Measurements from ENCODE around the gene ZNF75A.

GRCh38 chr16:3285131-3285530, 20.2 kb upstream of the ZNF75A start:
- TF ChIP-seq ESRRG (CRISPR knock-in tag; IDR thresholded peaks at IDR 0.05) (no peak), GLIS3 (CRISPR knock-in tag; IDR thresholded peaks at IDR 0.05) (no peak), ARNTL (CRISPR knock-in tag; IDR thresholded peaks at IDR 0.05; ENCODE audit: borderline replicate concordance, low read depth) (no peak), CSDC2 (CRISPR knock-in tag; IDR thresholded peaks at IDR 0.05) (no peak), RARB (CRISPR knock-in tag; IDR thresholded peaks at IDR 0.05) (no peak), PPARA (CRISPR knock-in tag; IDR thresholded peaks at IDR 0.05; ENCODE audit: borderline replicate concordance) (no peak)
- TF ChIP-seq, protein P1, sequence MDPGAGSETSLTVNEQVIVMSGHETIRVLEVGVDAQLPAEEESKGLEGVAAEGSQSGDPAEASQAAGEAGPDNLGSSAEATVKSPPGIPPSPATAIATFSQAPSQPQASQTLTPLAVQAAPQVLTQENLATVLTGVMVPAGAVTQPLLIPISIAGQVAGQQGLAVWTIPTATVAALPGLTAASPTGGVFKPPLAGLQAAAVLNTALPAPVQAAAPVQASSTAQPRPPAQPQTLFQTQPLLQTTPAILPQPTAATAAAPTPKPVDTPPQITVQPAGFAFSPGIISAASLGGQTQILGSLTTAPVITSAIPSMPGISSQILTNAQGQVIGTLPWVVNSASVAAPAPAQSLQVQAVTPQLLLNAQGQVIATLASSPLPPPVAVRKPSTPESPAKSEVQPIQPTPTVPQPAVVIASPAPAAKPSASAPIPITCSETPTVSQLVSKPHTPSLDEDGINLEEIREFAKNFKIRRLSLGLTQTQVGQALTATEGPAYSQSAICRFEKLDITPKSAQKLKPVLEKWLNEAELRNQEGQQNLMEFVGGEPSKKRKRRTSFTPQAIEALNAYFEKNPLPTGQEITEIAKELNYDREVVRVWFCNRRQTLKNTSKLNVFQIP (CRISPR knock-in tag; IDR thresholded peaks at IDR 0.05; ENCODE audit: borderline replicate concordance, low read depth), result no peak
- TF ChIP-seq, protein P2, sequence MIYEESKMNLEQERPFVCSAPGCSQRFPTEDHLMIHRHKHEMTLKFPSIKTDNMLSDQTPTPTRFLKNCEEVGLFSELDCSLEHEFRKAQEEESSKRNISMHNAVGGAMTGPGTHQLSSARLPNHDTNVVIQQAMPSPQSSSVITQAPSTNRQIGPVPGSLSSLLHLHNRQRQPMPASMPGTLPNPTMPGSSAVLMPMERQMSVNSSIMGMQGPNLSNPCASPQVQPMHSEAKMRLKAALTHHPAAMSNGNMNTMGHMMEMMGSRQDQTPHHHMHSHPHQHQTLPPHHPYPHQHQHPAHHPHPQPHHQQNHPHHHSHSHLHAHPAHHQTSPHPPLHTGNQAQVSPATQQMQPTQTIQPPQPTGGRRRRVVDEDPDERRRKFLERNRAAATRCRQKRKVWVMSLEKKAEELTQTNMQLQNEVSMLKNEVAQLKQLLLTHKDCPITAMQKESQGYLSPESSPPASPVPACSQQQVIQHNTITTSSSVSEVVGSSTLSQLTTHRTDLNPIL (CRISPR knock-in tag; IDR thresholded peaks at IDR 0.05; ENCODE audit: low read depth), result no peak
- TF ChIP-seq, protein P3, sequence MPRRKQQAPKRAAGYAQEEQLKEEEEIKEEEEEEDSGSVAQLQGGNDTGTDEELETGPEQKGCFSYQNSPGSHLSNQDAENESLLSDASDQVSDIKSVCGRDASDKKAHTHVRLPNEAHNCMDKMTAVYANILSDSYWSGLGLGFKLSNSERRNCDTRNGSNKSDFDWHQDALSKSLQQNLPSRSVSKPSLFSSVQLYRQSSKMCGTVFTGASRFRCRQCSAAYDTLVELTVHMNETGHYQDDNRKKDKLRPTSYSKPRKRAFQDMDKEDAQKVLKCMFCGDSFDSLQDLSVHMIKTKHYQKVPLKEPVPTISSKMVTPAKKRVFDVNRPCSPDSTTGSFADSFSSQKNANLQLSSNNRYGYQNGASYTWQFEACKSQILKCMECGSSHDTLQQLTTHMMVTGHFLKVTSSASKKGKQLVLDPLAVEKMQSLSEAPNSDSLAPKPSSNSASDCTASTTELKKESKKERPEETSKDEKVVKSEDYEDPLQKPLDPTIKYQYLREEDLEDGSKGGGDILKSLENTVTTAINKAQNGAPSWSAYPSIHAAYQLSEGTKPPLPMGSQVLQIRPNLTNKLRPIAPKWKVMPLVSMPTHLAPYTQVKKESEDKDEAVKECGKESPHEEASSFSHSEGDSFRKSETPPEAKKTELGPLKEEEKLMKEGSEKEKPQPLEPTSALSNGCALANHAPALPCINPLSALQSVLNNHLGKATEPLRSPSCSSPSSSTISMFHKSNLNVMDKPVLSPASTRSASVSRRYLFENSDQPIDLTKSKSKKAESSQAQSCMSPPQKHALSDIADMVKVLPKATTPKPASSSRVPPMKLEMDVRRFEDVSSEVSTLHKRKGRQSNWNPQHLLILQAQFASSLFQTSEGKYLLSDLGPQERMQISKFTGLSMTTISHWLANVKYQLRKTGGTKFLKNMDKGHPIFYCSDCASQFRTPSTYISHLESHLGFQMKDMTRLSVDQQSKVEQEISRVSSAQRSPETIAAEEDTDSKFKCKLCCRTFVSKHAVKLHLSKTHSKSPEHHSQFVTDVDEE (CRISPR knock-in tag; IDR thresholded peaks at IDR 0.05), result no peak
